HEK293 (cell line): ENCODE data around the gene FBXO21.

ENCODE experiments used
- CTCF ChIA-PET: fragments of 350-600 bp; formaldehyde crosslinking; extraction: SDS; loops from one replicate; lab custom pipeline; 2021; ENCODE audit warnings: antibody characterized with exemption; lab: Yijun Ruan, JAX
- POLR2A ChIA-PET: fragments of 300-600 bp; formaldehyde crosslinking; extraction: SDS; loops from one replicate; lab custom pipeline; 2020; ENCODE audit warnings: antibody characterized with exemption, inconsistent platforms; lab: Yijun Ruan, JAX
- H3K27ac ChIP-seq: fragments of 200-500 bp; sonication (Bioruptor generic); 2 replicates; pipeline ENCODE4 v1.5.1; 2014; ENCODE audit warnings: low read depth, low read length, control low read depth, inconsistent platforms; ENCODE audit errors: extremely low read depth
- H3K36me3 ChIP-seq, 2 experiments: fragments of 200-500 bp in 1 of 2; sonication (Bioruptor generic) in 1 of 2; 1 replicate in 1 of 2; 2 replicates in 1 of 2; pipeline ENCODE4 v1.5.1; 2014 to 2017; ENCODE audit warnings: inconsistent platforms in 2 of 2, low read length in 2 of 2; ENCODE audit not compliant: control insufficient read depth in 2 of 2, insufficient read depth in 1 of 2
- H3K4me1 ChIP-seq: fragments of 200-500 bp; sonication (Bioruptor generic); 2 replicates; pipeline ENCODE4 v1.5.1; 2014; ENCODE audit warnings: mild to moderate bottlenecking, low read length, inconsistent platforms; ENCODE audit not compliant: control insufficient read depth, insufficient read depth
- H3K4me3 ChIP-seq: 2 replicates; pipeline ENCODE4 v1.5.1; 2011; ENCODE audit warnings: low read depth, mild to moderate bottlenecking, control low read depth, low read length, moderate library complexity
- H3K9me3 ChIP-seq: fragments of 200-500 bp; sonication (Bioruptor generic); 2 replicates; pipeline ENCODE4 v1.5.1; 2014; ENCODE audit warnings: low read depth, low read length, inconsistent platforms; ENCODE audit not compliant: control insufficient read depth, insufficient read depth
- GLI4 ChIP-seq: fragments of 450-650 bp; formaldehyde crosslinking; IDR thresholded peaks from 2 replicates; pipeline ENCODE4 v1.5.1; 2016; ENCODE audit warnings: missing biosample characterization, missing genetic modification characterization
- PRDM1 ChIP-seq: fragments of 450-650 bp; formaldehyde crosslinking; IDR thresholded peaks from 2 replicates; pipeline ENCODE4; 2016; ENCODE audit warnings: missing biosample characterization, missing genetic modification characterization
- SCRT1 ChIP-seq: fragments of 450-650 bp; formaldehyde crosslinking; IDR thresholded peaks from 2 replicates; pipeline ENCODE4 v1.5.1; 2016; ENCODE audit warnings: missing biosample characterization, missing genetic modification characterization, borderline replicate concordance
- SCRT2 ChIP-seq: fragments of 450-650 bp; formaldehyde crosslinking; IDR thresholded peaks from 2 replicates; pipeline ENCODE4 v1.5.1; 2016; ENCODE audit warnings: missing biosample characterization, missing genetic modification characterization
- SP7 ChIP-seq: fragments of 450-650 bp; formaldehyde crosslinking; IDR thresholded peaks from 2 replicates; pipeline ENCODE4 v1.5.1; 2016; ENCODE audit warnings: missing biosample characterization, missing genetic modification characterization
- ZBTB17 ChIP-seq: fragments of 450-650 bp; formaldehyde crosslinking; IDR thresholded peaks from 2 replicates; pipeline ENCODE4 v1.5.1; 2016; ENCODE audit warnings: missing biosample characterization, missing genetic modification characterization
- ZFP37 ChIP-seq: fragments of 450-650 bp; formaldehyde crosslinking; IDR thresholded peaks from 2 replicates; pipeline ENCODE4 v1.5.1; 2016; ENCODE audit warnings: missing biosample characterization, missing genetic modification characterization
- ZIC2 ChIP-seq: fragments of 450-650 bp; formaldehyde crosslinking; IDR thresholded peaks from 2 replicates; pipeline ENCODE4 v1.5.1; 2016; ENCODE audit warnings: missing biosample characterization, missing genetic modification characterization
- ZNF184 ChIP-seq: fragments of 450-650 bp; IDR thresholded peaks from 2 replicates; pipeline ENCODE4 v1.5.1; 2018; ENCODE audit warnings: missing biosample characterization, mild to moderate bottlenecking, missing genetic modification characterization
- ZNF24 ChIP-seq: fragments of 450-650 bp; formaldehyde crosslinking; IDR thresholded peaks from 2 replicates; pipeline ENCODE4 v1.5.1; 2016; ENCODE audit warnings: missing biosample characterization, missing genetic modification characterization
- ZNF302 ChIP-seq: fragments of 450-650 bp; formaldehyde crosslinking; IDR thresholded peaks from 2 replicates; pipeline ENCODE4 v1.5.1; 2016; ENCODE audit warnings: missing biosample characterization, missing genetic modification characterization, low read depth
- ZNF335 ChIP-seq: fragments of 450-650 bp; formaldehyde crosslinking; conservative IDR thresholded peaks from 2 replicates; pipeline ENCODE4 v1.5.1; 2016; ENCODE audit warnings: missing biosample characterization, missing genetic modification characterization
- ZNF366 ChIP-seq: fragments of 450-650 bp; formaldehyde crosslinking; conservative IDR thresholded peaks from 2 replicates; pipeline ENCODE4 v1.5.1; 2016; ENCODE audit warnings: missing biosample characterization, missing genetic modification characterization
- ZNF423 ChIP-seq: fragments of 450-650 bp; formaldehyde crosslinking; IDR thresholded peaks from 2 replicates; pipeline ENCODE4 v1.5.1; 2016; ENCODE audit warnings: missing biosample characterization, missing genetic modification characterization
- ZNF501 ChIP-seq: fragments of 450-650 bp; formaldehyde crosslinking; IDR thresholded peaks from 2 replicates; pipeline ENCODE4 v1.5.1; 2016; ENCODE audit warnings: missing biosample characterization, missing genetic modification characterization
- ZNF629 ChIP-seq: fragments of 450-650 bp; formaldehyde crosslinking; IDR thresholded peaks from 2 replicates; pipeline ENCODE4 v1.5.1; 2017; ENCODE audit warnings: missing biosample characterization, missing genetic modification characterization
- ZNF677 ChIP-seq: fragments of 450-650 bp; IDR thresholded peaks from 2 replicates; pipeline ENCODE4 v1.5.0; 2018; ENCODE audit warnings: missing biosample characterization, mild to moderate bottlenecking, missing genetic modification characterization, moderate library complexity
- ZNF768 ChIP-seq: fragments of 450-650 bp; formaldehyde crosslinking; IDR thresholded peaks from 2 replicates; pipeline ENCODE4 v1.5.1; 2018; ENCODE audit warnings: missing biosample characterization, mild to moderate bottlenecking, missing genetic modification characterization
- ZNF785 ChIP-seq: fragments of 450-650 bp; formaldehyde crosslinking; IDR thresholded peaks from 2 replicates; pipeline ENCODE4 v1.5.1; 2016; ENCODE audit warnings: missing biosample characterization, missing genetic modification characterization
- TF ChIP-seq, protein P1 (sequence below): fragments of 450-650 bp; IDR thresholded peaks from 2 replicates; pipeline ENCODE4 v1.5.1; 2018; ENCODE audit warnings: missing biosample characterization, missing genetic modification characterization

Gene FBXO21

DNA sequence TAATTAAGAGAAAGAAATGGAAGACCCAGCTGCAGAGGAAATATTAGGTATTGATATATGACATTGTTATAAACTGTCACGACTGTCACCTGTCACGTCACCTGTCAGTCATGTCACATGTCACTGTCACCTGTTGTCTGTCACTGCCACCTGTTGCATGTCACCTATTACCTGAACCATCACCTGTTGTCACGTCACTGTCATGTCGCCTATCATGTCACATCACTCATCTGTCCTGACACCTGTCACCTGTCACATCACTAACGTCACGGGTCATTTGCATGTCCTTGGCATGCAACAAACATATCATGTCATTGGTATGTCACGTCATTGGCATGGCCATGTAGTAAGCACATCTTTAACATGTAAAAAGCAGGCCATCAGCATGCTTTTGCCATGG lies 64.5 kb downstream of the FBXO21 start (continued):
- TF ChIP-seq SCRT2 (tag by site-specific recombination) (peak; percentile 100), ZNF423 (no peak), ZNF629 (tag by site-specific recombination) (no peak), ZNF501 (tag by site-specific recombination) (no peak), ZNF768 (tag by site-specific recombination) (no peak), GLI4 (no peak), SCRT1 (tag by site-specific recombination) (peak; percentile 100), ZBTB17 (tag by site-specific recombination) (no peak)

- POLR2A ChIA-PET = no interaction called here
- no peaks in the 10 kb centered on the region for H3K36me3 ChIP-seq
- TF ChIP-seq ZNF629 (tag by site-specific recombination) (0 out of 2 replicates have a peak, but pooled peaks have one; percentile 34), SP7 (tag by site-specific recombination) (peak; percentile 27; the same call in 1 of the 2 replicates), ZNF335 (tag by site-specific recombination) (peak; percentile 35; the same call in 1 of the 2 replicates), ZNF184 (tag by site-specific recombination) (0 out of 2 replicates have a peak, but pooled peaks have one; percentile 29), ZNF366 (tag by site-specific recombination) (peak; percentile 46; the same call in 1 of the 2 replicates), ZNF785 (no peak), ZBTB17 (tag by site-specific recombination) (0 out of 2 replicates have a peak, but pooled peaks have one; percentile 19), ZFP37 (tag by site-specific recombination) (peak; percentile 64; the same call in 1 of the 2 replicates), ZNF677 (tag by site-specific recombination) (no peak), ZNF24 (tag by site-specific recombination) (0 out of 2 replicates have a peak, but pooled peaks have one; percentile 42), ZIC2 (0 out of 2 replicates have a peak, but pooled peaks have one; percentile 30)
- TF ChIP-seq, protein P1, sequence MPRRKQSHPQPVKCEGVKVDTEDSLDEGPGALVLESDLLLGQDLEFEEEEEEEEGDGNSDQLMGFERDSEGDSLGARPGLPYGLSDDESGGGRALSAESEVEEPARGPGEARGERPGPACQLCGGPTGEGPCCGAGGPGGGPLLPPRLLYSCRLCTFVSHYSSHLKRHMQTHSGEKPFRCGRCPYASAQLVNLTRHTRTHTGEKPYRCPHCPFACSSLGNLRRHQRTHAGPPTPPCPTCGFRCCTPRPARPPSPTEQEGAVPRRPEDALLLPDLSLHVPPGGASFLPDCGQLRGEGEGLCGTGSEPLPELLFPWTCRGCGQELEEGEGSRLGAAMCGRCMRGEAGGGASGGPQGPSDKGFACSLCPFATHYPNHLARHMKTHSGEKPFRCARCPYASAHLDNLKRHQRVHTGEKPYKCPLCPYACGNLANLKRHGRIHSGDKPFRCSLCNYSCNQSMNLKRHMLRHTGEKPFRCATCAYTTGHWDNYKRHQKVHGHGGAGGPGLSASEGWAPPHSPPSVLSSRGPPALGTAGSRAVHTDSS (tag by site-specific recombination) = no peak
- H3K9me3 ChIP-seq = no peaks in the 10 kb centered on the region
- H3K27ac ChIP-seq = no peak overlapping the region
- no peaks in the 10 kb centered on the region for H3K4me1 ChIP-seq
- CTCF ChIA-PET = interaction anchor here (0.6 to 0.7 kb wide), 2 partner anchors 30 to 169 kb away, joined by 3 to 4 read pairs; no protein-coding TSS in a partner anchor
- H3K4me3 ChIP-seq = no peak overlapping the region
These were observed 65.0 kb downstream of the FBXO21 start for GRCh38 chr12:117125272-117125613.

- no peaks in the 10 kb centered on the region for H3K4me1 ChIP-seq
- H3K27ac ChIP-seq = no peak overlapping the region
- no peaks in the 10 kb centered on the region for H3K9me3 ChIP-seq
- H3K36me3 ChIP-seq = no peaks in the 10 kb centered on the region
- H3K4me3 ChIP-seq = no peak overlapping the region
- ChIA-PET POLR2A (no interaction called here), CTCF (interaction anchor here (0.6 to 0.7 kb wide), 2 partner anchors 29 to 168 kb away, joined by 3 to 4 read pairs; no protein-coding TSS in a partner anchor)
- no peak for TF ChIP-seq ZNF302 (tag by site-specific recombination)
- peak; percentile 85 for TF ChIP-seq PRDM1 (tag by site-specific recombination)
These were observed 65.6 kb downstream of the FBXO21 start for GRCh38 chr12:117124421-117125271.
